Measurements from ENCODE around the gene EIF2S3. TPM values are rescaled to one million over a fixed set of nuclear protein-coding genes. Genes with fewer than 3 reads are reported as not detected.
A peak's percentile ranks its signal among the peaks of the same experiment; 100 is the strongest.
"Not testable (repeated sequence)": the region's sequence is repeated elsewhere in the genome, so short reads cannot be mapped to it uniquely, and the experiment has no call there.

Gene EIF2S3
- total RNA-seq, 2 experiments from 2014 or later, result 282 to 295 TPM

- POLR2A ChIA-PET; CTCF ChIA-PET; H3K4me1 Mint-ChIP-seq (ENCODE audit: low read depth); H3K27me3 Mint-ChIP-seq; H3K9me3 Mint-ChIP-seq; H3K36me3 Mint-ChIP-seq; H3K27ac Mint-ChIP-seq: not testable (repeated sequence)
- H3K4me3 Mint-ChIP-seq, result peak overlapping the region; percentile 48
- intact Hi-C loops (cut with micrococcal nuclease), result loop anchor here (5.0 to 10.0 kb wide), 3 partner anchors 38 to 386 kb away; partner anchors contain the start of gene PRDX4
- DNase-seq, result peak; percentile 9
Observed at GRCh38 chrX:24050522-24051318, 4.0 kb upstream of the EIF2S3 start.

GRCh38 chrX:24055043-24055356 is 244 bp downstream of the EIF2S3 start:
- intact Hi-C loops (cut with micrococcal nuclease), result loop anchor here (2.0 to 10.0 kb wide), 2 partner anchors 26 to 390 kb away; partner anchors contain the start of gene PRDX4
- no peak for DNase-seq
- Mint-ChIP-seq H3K4me1 (ENCODE audit: low read depth) (peaks cover 8% of the 10 kb centered on the region), H3K27ac (no peak overlapping the region), H3K36me3 (peaks cover 13% of the 10 kb centered on the region), H3K9me3 (no peaks in the 10 kb centered on the region), H3K4me3 (no peak overlapping the region), H3K27me3 (no peaks in the 10 kb centered on the region)
- ChIA-PET CTCF (interaction anchor here (1.0 to 3.0 kb wide), 5 partner anchors 11 to 361 kb away, joined by 3 to 36 read pairs (median 5); partner anchors contain the start of genes APOO, CXorf58 and KLHL15), POLR2A (interaction anchor here (1.1 to 3.1 kb wide), 5 partner anchors 10 to 312 kb away, joined by 3 to 22 read pairs (median 3); partner anchors contain the start of genes ACOT9, APOO, CXorf58 and KLHL15)

GRCh38 chrX:24063488-24063887 is 8.7 kb downstream of the EIF2S3 start:
- intact Hi-C loops (cut with micrococcal nuclease), result no loop called here

GRCh38 chrX:24069877-24070276 is 15.1 kb downstream of the EIF2S3 start:
- no peak overlapping the region for H3K27ac Mint-ChIP-seq

More at GRCh38 chrX:24063488-24063887, 8.7 kb downstream of the EIF2S3 start:
- Mint-ChIP-seq H3K27me3 (no peaks in the 10 kb centered on the region), H3K4me1 (ENCODE audit: low read depth) (peaks cover 7% of the 10 kb centered on the region), H3K36me3 (peaks cover 25% of the 10 kb centered on the region), H3K27ac (no peak overlapping the region), H3K9me3 (no peaks in the 10 kb centered on the region), H3K4me3 (no peak overlapping the region)
- POLR2A ChIA-PET, result no interaction called here
- DNase-seq, result no peak
- CTCF ChIA-PET, result interaction anchor here (0.6 kb wide), 1 partner anchor 12 kb away, joined by 4 read pairs; no protein-coding TSS in a partner anchor

GRCh38 chrX:24079411-24079810 is 24.7 kb downstream of the EIF2S3 start:
- peak overlapping the region; percentile 65 for H3K27ac Mint-ChIP-seq
- peaks cover 18% of the 10 kb centered on the region for H3K36me3 Mint-ChIP-seq
- H3K4me1 Mint-ChIP-seq (ENCODE audit: low read depth), result peaks cover 16% of the 10 kb centered on the region
- ChIA-PET CTCF (no interaction called here), POLR2A (interaction anchor here (0.7 kb wide), 1 partner anchor 25 kb away, joined by 3 read pairs; the partner anchor contains the start of gene EIF2S3)
- H3K27me3 Mint-ChIP-seq, result no peaks in the 10 kb centered on the region
- DNase-seq, result no peak
- intact Hi-C loops (cut with micrococcal nuclease), result no loop called here
- no peaks in the 10 kb centered on the region for H3K9me3 Mint-ChIP-seq
- no peak overlapping the region for H3K4me3 Mint-ChIP-seq

More at GRCh38 chrX:24069877-24070276, 15.1 kb downstream of the EIF2S3 start:
- no peak for DNase-seq
- Mint-ChIP-seq H3K4me1 (ENCODE audit: low read depth) (no peaks in the 10 kb centered on the region), H3K4me3 (no peak overlapping the region), H3K9me3 (no peaks in the 10 kb centered on the region), H3K36me3 (peaks cover 18% of the 10 kb centered on the region), H3K27me3 (no peaks in the 10 kb centered on the region)
- intact Hi-C loops (cut with micrococcal nuclease), result no loop called here
- POLR2A ChIA-PET, result no interaction called here
- CTCF ChIA-PET, result no interaction called here

GRCh38 chrX:24080245-24080644 is 25.5 kb downstream of the EIF2S3 start:
- H3K9me3 Mint-ChIP-seq, H3K27me3 Mint-ChIP-seq, CTCF ChIA-PET: not testable (repeated sequence)
- Mint-ChIP-seq H3K4me3 (peak overlapping the region; percentile 45), H3K27ac (peak overlapping the region; percentile 90), H3K4me1 (ENCODE audit: low read depth) (peaks cover 16% of the 10 kb centered on the region), H3K36me3 (peaks cover 13% of the 10 kb centered on the region)
- intact Hi-C loops (cut with micrococcal nuclease), result loop anchor here (1.0 to 2.0 kb wide), 4 partner anchors 19 to 89 kb away; partner anchors contain the start of gene EIF2S3
- POLR2A ChIA-PET, result interaction anchor here (0.6 to 1.0 kb wide), 2 partner anchors 70 to 676 kb away, joined by 3 read pairs; partner anchors contain the start of gene ZFX
- DNase-seq, result peak; percentile 39

- Mint-ChIP-seq H3K9me3 (no peaks in the 10 kb centered on the region), H3K36me3 (peaks cover 10% of the 10 kb centered on the region), H3K27me3 (no peaks in the 10 kb centered on the region), H3K27ac (peak overlapping the region; percentile 90), H3K4me3 (peak overlapping the region; percentile 45), H3K4me1 (ENCODE audit: low read depth) (peaks cover 16% of the 10 kb centered on the region)
- CTCF ChIA-PET, result interaction anchor here (1.4 kb wide), 1 partner anchor 27 kb away, joined by 6 read pairs; no protein-coding TSS in a partner anchor
- intact Hi-C loops (cut with micrococcal nuclease), result loop anchor here (1.0 to 2.0 kb wide), 5 partner anchors 18 to 162 kb away; partner anchors contain the start of gene EIF2S3
- no peak for DNase-seq
- POLR2A ChIA-PET, result interaction anchor here (1.0 kb wide), 1 partner anchor 69 kb away, joined by 3 read pairs; the partner anchor contains the start of gene ZFX
Observed at GRCh38 chrX:24080704-24081103, 25.9 kb downstream of the EIF2S3 start.

GRCh38 chrX:24081661-24082154 is 27.0 kb downstream of the EIF2S3 start:
- H3K4me1 Mint-ChIP-seq (ENCODE audit: low read depth), result peaks cover 16% of the 10 kb centered on the region
- intact Hi-C loops (cut with micrococcal nuclease), result loop anchor here (1.0 to 2.0 kb wide), 3 partner anchors 17 to 161 kb away; partner anchors contain the start of gene EIF2S3
- H3K4me3 Mint-ChIP-seq, result no peak overlapping the region
- no peak overlapping the region for H3K27ac Mint-ChIP-seq
- DNase-seq, result peak; percentile 70
- H3K36me3 Mint-ChIP-seq, result peaks cover 6% of the 10 kb centered on the region
- H3K9me3 Mint-ChIP-seq, result no peaks in the 10 kb centered on the region
- POLR2A ChIA-PET, result no interaction called here
- no peaks in the 10 kb centered on the region for H3K27me3 Mint-ChIP-seq
- CTCF ChIA-PET, result interaction anchor here (0.6 to 1.5 kb wide), 6 partner anchors 26 to 161 kb away, joined by 3 to 8 read pairs (median 4); partner anchors contain the start of gene ZFX

- Mint-ChIP-seq H3K27ac (no peak overlapping the region), H3K36me3 (peaks cover 4% of the 10 kb centered on the region), H3K9me3 (no peaks in the 10 kb centered on the region), H3K27me3 (no peaks in the 10 kb centered on the region), H3K4me3 (no peak overlapping the region), H3K4me1 (ENCODE audit: low read depth) (peaks cover 16% of the 10 kb centered on the region)
- no peak for DNase-seq
- POLR2A ChIA-PET, result no interaction called here
- CTCF ChIA-PET, result interaction anchor here (1.0 to 1.5 kb wide), 3 partner anchors 29 to 160 kb away, joined by 4 to 8 read pairs (median 6); no protein-coding TSS in a partner anchor
- intact Hi-C loops (cut with micrococcal nuclease), result no loop called here
Observed at GRCh38 chrX:24082447-24082846, 27.7 kb downstream of the EIF2S3 start.

GRCh38 chrX:24085101-24085500 is 30.3 kb downstream of the EIF2S3 start:
- POLR2A ChIA-PET, result interaction anchor here (0.9 kb wide), 1 partner anchor 14 kb away, joined by 3 read pairs; no protein-coding TSS in a partner anchor
- H3K27ac Mint-ChIP-seq, result no peak overlapping the region
- intact Hi-C loops (cut with micrococcal nuclease), result no loop called here

GRCh38 chrX:24090300-24091200 is 35.8 kb downstream of the EIF2S3 start:
- DNase-seq, result no peak
- H3K27ac Mint-ChIP-seq, result no peak overlapping the region
- no peaks in the 10 kb centered on the region for H3K9me3 Mint-ChIP-seq
- no peak overlapping the region for H3K4me3 Mint-ChIP-seq
- H3K36me3 Mint-ChIP-seq, result no peaks in the 10 kb centered on the region
- intact Hi-C loops (cut with micrococcal nuclease), result no loop called here
- ChIA-PET CTCF (no interaction called here), POLR2A (no interaction called here)
- H3K27me3 Mint-ChIP-seq, result no peaks in the 10 kb centered on the region
- H3K4me1 Mint-ChIP-seq (ENCODE audit: low read depth), result no peaks in the 10 kb centered on the region

More at GRCh38 chrX:24085101-24085500, 30.3 kb downstream of the EIF2S3 start:
- Mint-ChIP-seq H3K36me3 (no peaks in the 10 kb centered on the region), H3K4me3 (no peak overlapping the region), H3K27me3 (no peaks in the 10 kb centered on the region), H3K9me3 (no peaks in the 10 kb centered on the region), H3K4me1 (ENCODE audit: low read depth) (peaks cover 11% of the 10 kb centered on the region)
- CTCF ChIA-PET, result no interaction called here
- no peak for DNase-seq
